Colonic mucosa (tissue), 4 donors: ENCODE results near the gene MS4A13. TPM values are rescaled to one million over a fixed set of nuclear protein-coding genes. Genes with fewer than 3 reads are reported as not detected.
A peak's percentile ranks its signal among the peaks of the same experiment; 100 is the strongest.
"Not testable (repeated sequence)": the region's sequence is repeated elsewhere in the genome, so short reads cannot be mapped to it uniquely, and the experiment has no call there.

Experiments
- DNase-seq: peaks from one replicate; pipeline ENCODE4 v3.0.0-alpha.2; 2020
- H3K27ac ChIP-seq: fragments of 200-600 bp; one replicate; pipeline ENCODE4 v1.8.0; 2021
- H3K27me3 ChIP-seq: fragments of 200-600 bp; one replicate; pipeline ENCODE4 v1.8.0; 2021
- H3K36me3 ChIP-seq: fragments of 200-600 bp; one replicate; pipeline ENCODE4 v1.8.0; 2021
- H3K4me1 ChIP-seq: fragments of 200-600 bp; one replicate; pipeline ENCODE4 v1.8.0; 2021; ENCODE audit warnings: mild to moderate bottlenecking
- H3K4me3 ChIP-seq: fragments of 200-600 bp; one replicate; pipeline ENCODE4 v1.8.0; 2021
- H3K9ac ChIP-seq, 2 donors: one replicate each; pipeline ENCODE4 v1.7.0; 2013; ENCODE audit warnings: control low read depth in 2 of 2, low read depth in 2 of 2, low read length in 2 of 2
- H3K9me3 ChIP-seq: fragments of 200-600 bp; one replicate; pipeline ENCODE4 v1.8.0; 2021
- CTCF ChIP-seq: fragments of 200-600 bp; IDR thresholded peaks from one replicate; pipeline ENCODE4 v1.8.0; 2022; ENCODE audit warnings: antibody characterized with exemption, mild to moderate bottlenecking
- intact Hi-C: fragments of 100-400 bp; cut with DNase I; formaldehyde crosslinking; loops from one replicate; pipeline ENCODE4 v1.14.1; 2022
- total RNA-seq, 2 donors: library from RNA; stranded (reverse); fragmentation: NEBNext Ultra II Directional in 1 of 2; extraction: Animal tissue kit (Norgen Biotek cat#: 25700) in 1 of 2; gene quantifications; one replicate each; pipeline ENCODE4 v1.2.1, GENCODE V29; 2021
- donor health status: healthy.
- donor health status: DM: no; HTN: no; CAD: no.
- donor health status: DM: no; HTN: no; CAD: no.

The MS4A13 gene
- total RNA-seq, 2 donors from 2014 or later, result not detected

DNA sequence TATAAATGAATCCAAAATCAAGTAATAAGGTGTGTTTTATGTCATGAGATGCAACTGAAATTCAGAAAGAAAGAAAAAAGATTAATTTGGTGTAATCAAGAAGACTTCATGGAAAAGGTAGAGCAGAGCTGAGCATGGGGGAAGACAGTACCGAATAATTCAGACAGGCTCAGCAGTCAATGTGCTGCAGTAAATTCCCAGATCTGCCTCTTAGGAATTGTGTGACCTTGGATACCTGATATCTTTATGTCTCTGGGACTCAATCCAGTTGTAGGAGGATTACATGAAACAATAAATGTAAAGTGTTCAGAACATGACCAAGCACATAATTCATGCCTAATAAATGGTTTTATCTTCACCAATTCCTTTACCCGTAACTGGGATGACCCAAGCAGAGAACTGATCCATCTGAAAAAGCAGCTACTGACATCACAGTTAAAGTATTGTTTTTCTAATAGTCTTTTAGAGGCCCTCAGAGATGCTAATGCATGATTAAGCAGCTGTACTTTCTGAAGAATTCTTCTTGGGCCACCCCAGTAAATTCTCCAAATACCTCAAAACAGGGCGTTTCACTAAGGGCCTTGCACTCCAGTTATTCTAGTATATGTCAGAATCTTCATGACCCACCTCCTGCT lies 14.8 kb upstream of the MS4A13 start:
- intact Hi-C loops, result no loop called here
- no peak for TF ChIP-seq CTCF
- Histone ChIP-seq H3K4me1 (peaks cover 21% of the 10 kb centered on the region), H3K4me3 (no peak overlapping the region), H3K9me3 (no peaks in the 10 kb centered on the region), H3K27ac (peak overlapping the region; percentile 82), H3K9ac (no peak overlapping the region), H3K27me3 (no peaks in the 10 kb centered on the region), H3K36me3 (no peaks in the 10 kb centered on the region)
- no peak for DNase-seq

- Histone ChIP-seq H3K4me3 (no peak overlapping the region), H3K27me3 (no peaks in the 10 kb centered on the region), H3K9me3 (no peaks in the 10 kb centered on the region), H3K9ac (peak overlapping the region in 1 of 2 donors; percentile 29), H3K4me1 (peaks cover 21% of the 10 kb centered on the region), H3K36me3 (no peaks in the 10 kb centered on the region), H3K27ac (peak overlapping the region; percentile 82)
- DNase-seq, result peak; percentile 53
- no peak for TF ChIP-seq CTCF
- intact Hi-C loops, result no loop called here
Measured at GRCh38 chr11:60502221-60502775, 12.9 kb upstream of the MS4A13 start.

GRCh38 chr11:60504219-60504905 lies 10.8 kb upstream of the MS4A13 start:
- Histone ChIP-seq H3K4me3 (no peak overlapping the region), H3K27ac (peak overlapping the region; percentile 82), H3K9ac (no peak overlapping the region), H3K36me3 (no peaks in the 10 kb centered on the region), H3K4me1 (peaks cover 17% of the 10 kb centered on the region), H3K9me3 (no peaks in the 10 kb centered on the region), H3K27me3 (no peaks in the 10 kb centered on the region)
- TF ChIP-seq CTCF, result no peak
- intact Hi-C loops, result no loop called here
- peak; percentile 42 for DNase-seq

- H3K9me3 ChIP-seq, H3K9ac ChIP-seq, H3K4me1 ChIP-seq, H3K27ac ChIP-seq, intact Hi-C loops, H3K27me3 ChIP-seq, DNase-seq, H3K36me3 ChIP-seq, H3K4me3 ChIP-seq: not testable (repeated sequence)
Measured at GRCh38 chr11:60509609-60510008, 5.6 kb upstream of the MS4A13 start.

DNA sequence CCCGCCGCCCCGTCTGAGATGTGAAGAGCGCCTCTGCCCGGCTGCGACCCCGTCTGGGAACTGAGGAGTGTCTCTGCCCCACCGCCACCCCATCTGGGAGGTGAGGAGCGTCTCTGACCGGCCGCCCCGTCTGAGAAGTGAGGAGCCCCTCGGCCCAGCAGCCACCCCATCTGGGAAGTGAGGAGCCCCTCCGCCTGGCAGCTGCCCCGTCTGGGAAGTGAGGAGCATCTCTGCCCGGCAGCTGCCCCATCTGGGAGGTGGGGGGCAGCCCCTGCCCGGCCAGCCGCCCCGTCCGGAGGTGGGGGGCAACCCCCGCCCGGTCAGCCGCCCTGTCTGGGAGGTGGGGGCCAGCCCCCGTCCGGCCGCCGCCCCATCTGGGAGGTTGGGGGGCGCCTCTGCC lies 5.0 kb upstream of the MS4A13 start:
- DNase-seq, H3K9ac ChIP-seq, intact Hi-C loops, H3K4me1 ChIP-seq, H3K9me3 ChIP-seq, H3K4me3 ChIP-seq, H3K27me3 ChIP-seq, H3K27ac ChIP-seq, H3K36me3 ChIP-seq: not testable (repeated sequence)

- intact Hi-C loops, result no loop called here
- H3K27ac ChIP-seq, result no peak overlapping the region
- TF ChIP-seq CTCF, result no peak
- no peaks in the 10 kb centered on the region for H3K36me3 ChIP-seq
- H3K4me3 ChIP-seq, result no peak overlapping the region
- H3K9ac ChIP-seq, result no peak overlapping the region
- H3K27me3 ChIP-seq, result no peaks in the 10 kb centered on the region
- H3K4me1 ChIP-seq, result no peaks in the 10 kb centered on the region
- no peaks in the 10 kb centered on the region for H3K9me3 ChIP-seq
- DNase-seq, result no peak
Measured at GRCh38 chr11:60511393-60511792, 3.8 kb upstream of the MS4A13 start.
